GM23248 (cell line): ENCODE results near the gene ICAM1. TPM values are rescaled to one million over a fixed set of nuclear protein-coding genes. Genes with fewer than 3 reads are reported as not detected.

ENCODE experiments used
- DNase-seq: peaks from one replicate; pipeline ENCODE4 v3.0.0-alpha.2; 2015
- H2AFZ ChIP-seq: fragments of 200-600 bp; sonication (generic); 2 replicates; pipeline ENCODE4 v1.6.1; 2016; ENCODE audit warnings: antibody characterized with exemption
- H3F3A ChIP-seq: fragments of 200-600 bp; sonication (generic); 2 replicates; pipeline ENCODE4 v1.6.1; 2016; ENCODE audit warnings: mild to moderate bottlenecking, antibody characterized with exemption, mixed run types; ENCODE audit not compliant: insufficient read depth
- H3K27ac ChIP-seq: fragments of 200-600 bp; sonication (generic); 2 replicates; pipeline ENCODE4 v1.5.1; 2016; ENCODE audit warnings: mild to moderate bottlenecking
- H3K27me3 ChIP-seq: fragments of 200-600 bp; sonication (generic); replicated peaks from 2 replicates; pipeline ENCODE4 v1.6.1; 2016; ENCODE audit warnings: mild to moderate bottlenecking; ENCODE audit not compliant: insufficient read depth
- H3K36me3 ChIP-seq: fragments of 200-600 bp; sonication (generic); 2 replicates; pipeline ENCODE4 v1.6.1; 2016; ENCODE audit warnings: low read depth, mild to moderate bottlenecking
- H3K4me1 ChIP-seq: fragments of 200-600 bp; sonication (generic); 2 replicates; pipeline ENCODE4 v1.6.1; 2016; ENCODE audit warnings: mild to moderate bottlenecking; ENCODE audit not compliant: insufficient read depth
- H3K4me2 ChIP-seq: fragments of 200-600 bp; sonication (generic); one replicate; pipeline ENCODE4 v1.6.1; 2016; ENCODE audit warnings: mild to moderate bottlenecking; ENCODE audit not compliant: unreplicated experiment
- H3K4me3 ChIP-seq: fragments of 200-600 bp; sonication (generic); 2 replicates; pipeline ENCODE4 v1.5.1; 2016; ENCODE audit warnings: mild to moderate bottlenecking
- H3K79me2 ChIP-seq: fragments of 200-600 bp; sonication (generic); 2 replicates; pipeline ENCODE4 v1.6.1; 2016; ENCODE audit warnings: mild to moderate bottlenecking; ENCODE audit not compliant: insufficient read depth
- H3K9ac ChIP-seq: fragments of 200-600 bp; sonication (generic); 2 replicates; pipeline ENCODE4 v1.6.1; 2016; ENCODE audit warnings: mild to moderate bottlenecking
- H3K9me2 ChIP-seq: fragments of 200-600 bp; sonication (generic); 2 replicates; pipeline ENCODE4 v1.6.1; 2016; ENCODE audit warnings: mixed run types, mild to moderate bottlenecking, moderate library complexity; ENCODE audit not compliant: insufficient read depth
- H3K9me3 ChIP-seq: fragments of 200-600 bp; sonication (generic); one replicate; pipeline ENCODE4 v1.6.1; 2017; ENCODE audit warnings: low read depth
- H4K20me1 ChIP-seq: fragments of 200-600 bp; sonication (generic); 2 replicates; pipeline ENCODE4 v1.6.0; 2016; ENCODE audit not compliant: insufficient read depth
- EZH2 ChIP-seq: fragments of 200-600 bp; sonication (generic); IDR thresholded peaks from 2 replicates; pipeline ENCODE4 v1.6.1; 2018; ENCODE audit warnings: antibody characterized with exemption, mild to moderate bottlenecking; ENCODE audit not compliant: insufficient read depth, poor library complexity, severe bottlenecking
- EZH2phosphoT487 ChIP-seq: fragments of 200-600 bp; sonication (generic); IDR thresholded peaks from 2 replicates; pipeline ENCODE4 v1.6.1; 2018; ENCODE audit warnings: antibody characterized with exemption, moderate library complexity, mild to moderate bottlenecking, low read depth; ENCODE audit not compliant: insufficient read depth
- WGBS, 2 experiments: methylation state at CpG; one replicate each; pipeline ENCODE4 v1.1.6; 2015 to 2017; ENCODE audit warnings: low lambda C conversion rate in 2 of 2, low coverage in 1 of 2; ENCODE audit errors: missing lambda C conversion rate in 2 of 2; 5-methylcytosine and 5-hydroxymethylcytosine counted together
- in situ Hi-C: fragments of 300-500 bp; cut with MboI; formaldehyde crosslinking; loops from 2 replicates; pipeline ENCODE4 v1.15.0; 2020
- polyA plus RNA-seq: library from polyadenylated mRNA; unstranded; fragments of >200 nt; fragmentation: Nextera tagmentation; extraction: Ambion mirVana; gene quantifications from 2 replicates; pipeline ENCODE4 v1.2.1, GENCODE V29; 2016
- total RNA-seq: library from RNA; depleted of rRNA; stranded (reverse); fragments of >200 nt; shearing (Covaris generic); gene quantifications from 2 replicates; pipeline ENCODE4 v1.2.3, GENCODE V29; 2014

The ICAM1 gene
- total and polyA plus RNA-seq, 2 experiments from 2014 or later: 21.6 to 23.6 TPM

GRCh38 chr19:10286803-10287737 lies 16.1 kb downstream of the ICAM1 start, which contains the start of gene ICAM4:
Gene ICAM4, plus strand, starts transcription at chr19:10286955. Its CDS starts 58 bp downstream, at chr19:10287013.
- Histone ChIP-seq H3K4me1 (no peaks in the 10 kb centered on the region; the same call in 1 of the 2 replicates), H3K9ac (no peak within 1 kb of the TSS), H3F3A (0 out of 2 replicates have a peak, but pooled peaks cover 9% of the 10 kb centered on the region), H3K4me2 (no peak within 1 kb of the TSS), H3K9me3 (no peaks in the 10 kb centered on the region), H3K27ac (no peak within 1 kb of the TSS), H3K79me2 (no peaks in the 10 kb centered on the region), H2AFZ (peak within 1 kb of the TSS; percentile 43), H3K9me2 (no peaks in the 10 kb centered on the region), H3K4me3 (no peak within 1 kb of the TSS), H3K36me3 (no peaks in the 10 kb centered on the region; the same call in 1 of the 2 replicates), H4K20me1 (no peaks in the 10 kb centered on the region), H3K27me3 (no peaks in the 10 kb centered on the region)
- 18% methylated on average over 47 to 54 of the region's 59 CpGs for WGBS, 2 experiments
- TF ChIP-seq EZH2 (no peak), EZH2phosphoT487 (no peak)
- DNase-seq: peak; percentile 35
- in situ Hi-C loops: no loop called here

DNA sequence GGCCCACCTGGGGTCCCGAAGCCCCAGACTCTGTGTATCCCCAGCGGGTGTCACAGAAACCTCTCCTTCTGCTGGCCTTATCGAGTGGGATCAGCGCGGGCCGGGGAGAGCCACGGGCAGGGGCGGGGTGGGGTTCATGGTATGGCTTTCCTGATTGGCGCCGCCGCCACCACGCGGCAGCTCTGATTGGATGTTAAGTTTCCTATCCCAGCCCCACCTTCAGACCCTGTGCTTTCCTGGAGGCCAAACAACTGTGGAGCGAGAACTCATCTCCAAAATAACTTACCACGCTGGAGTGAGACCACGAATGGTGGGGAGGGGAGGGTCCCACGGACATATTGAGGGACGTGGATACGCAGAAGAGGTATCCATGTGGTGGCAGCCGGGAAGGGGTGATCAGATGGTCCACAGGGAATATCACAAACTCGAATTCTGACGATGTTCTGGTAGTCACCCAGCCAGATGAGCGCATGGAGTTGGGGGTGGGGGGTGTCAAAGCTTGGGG lies 17.8 kb downstream of the ICAM1 start:
- Histone ChIP-seq H3F3A (0 out of 2 replicates have a peak, but pooled peaks cover 9% of the 10 kb centered on the region), H3K4me1 (no peaks in the 10 kb centered on the region; the same call in 1 of the 2 replicates), H2AFZ (peak overlapping the region; percentile 76), H3K9me2 (no peaks in the 10 kb centered on the region), H3K27me3 (no peaks in the 10 kb centered on the region), H3K36me3 (no peaks in the 10 kb centered on the region; the same call in 1 of the 2 replicates), H3K9ac (peak overlapping the region; percentile 70), H3K4me2 (peak overlapping the region; percentile 80), H4K20me1 (no peaks in the 10 kb centered on the region), H3K79me2 (no peaks in the 10 kb centered on the region), H3K4me3 (peak overlapping the region; percentile 72), H3K9me3 (no peaks in the 10 kb centered on the region), H3K27ac (peak overlapping the region; percentile 68)
- 4 to 5% methylated on average over 19 to 23 of the region's 23 CpGs for WGBS, 2 experiments
- no peak for TF ChIP-seq EZH2phosphoT487
- TF ChIP-seq EZH2: no peak
- DNase-seq: peak; percentile 80
- in situ Hi-C loops: no loop called here

- H4K20me1 ChIP-seq: no peaks in the 10 kb centered on the region
- DNase-seq: peak; percentile 93
- H3K9me2 ChIP-seq: no peaks in the 10 kb centered on the region
- peak overlapping the region; percentile 80 for H3K4me2 ChIP-seq
- peak overlapping the region; percentile 76 for H2AFZ ChIP-seq
- 0 out of 2 replicates have a peak, but pooled peaks cover 9% of the 10 kb centered on the region for H3F3A ChIP-seq
- H3K9me3 ChIP-seq: no peaks in the 10 kb centered on the region
- H3K4me1 ChIP-seq: no peaks in the 10 kb centered on the region; the same call in 1 of the 2 replicates
- WGBS, 2 experiments: 2% methylated on average over 40 to 49 of the region's 50 CpGs
- no peaks in the 10 kb centered on the region for H3K79me2 ChIP-seq
- in situ Hi-C loops: no loop called here
- H3K9ac ChIP-seq: peak overlapping the region; percentile 70
- TF ChIP-seq EZH2phosphoT487: no peak
- TF ChIP-seq EZH2: no peak
- H3K4me3 ChIP-seq: peak overlapping the region; percentile 72
- H3K36me3 ChIP-seq: no peaks in the 10 kb centered on the region; the same call in 1 of the 2 replicates
- H3K27me3 ChIP-seq: no peaks in the 10 kb centered on the region
- peak overlapping the region; percentile 68 for H3K27ac ChIP-seq
Measured at GRCh38 chr19:10289167-10289835, 18.4 kb downstream of the ICAM1 start.

DNA sequence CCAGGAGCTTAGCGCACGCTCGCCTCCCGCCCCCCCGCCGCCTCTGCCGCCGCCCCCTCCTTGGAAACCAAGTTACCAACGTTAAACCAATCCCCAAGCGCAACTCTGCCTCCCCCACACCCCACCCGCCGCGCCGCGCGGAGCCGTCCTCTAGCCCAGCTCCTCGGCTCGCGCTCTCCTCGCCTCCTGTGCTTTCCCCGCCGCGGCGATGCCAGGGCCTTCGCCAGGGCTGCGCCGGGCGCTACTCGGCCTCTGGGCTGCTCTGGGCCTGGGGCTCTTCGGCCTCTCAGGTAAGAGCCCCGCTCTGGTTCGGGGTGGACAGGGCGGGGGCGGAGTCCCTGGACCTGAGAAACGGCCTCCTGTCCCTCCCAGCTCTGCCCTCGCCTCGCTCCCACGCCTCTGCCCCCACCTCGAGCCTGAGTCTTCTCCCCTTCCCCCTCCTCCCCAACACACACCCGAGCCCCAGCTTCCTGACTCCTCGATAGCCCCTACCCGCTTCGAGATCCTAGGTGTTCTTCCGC lies 19.0 kb downstream of the ICAM1 start, which contains the start of gene ICAM5:
TSS of gene ICAM5 (plus strand) at position 117 of the 521 bp plus-strand sequence. CDS start at position 209, 92 bp downstream.
- no peaks in the 10 kb centered on the region; the same call in 1 of the 2 replicates for H3K36me3 ChIP-seq
- no peaks in the 10 kb centered on the region for H4K20me1 ChIP-seq
- no peaks in the 10 kb centered on the region; the same call in 1 of the 2 replicates for H3K4me1 ChIP-seq
- H3F3A ChIP-seq: 0 out of 2 replicates have a peak, but pooled peaks cover 9% of the 10 kb centered on the region
- no peaks in the 10 kb centered on the region for H3K9me3 ChIP-seq
- peak within 1 kb of the TSS; percentile 76 for H2AFZ ChIP-seq
- peak within 1 kb of the TSS; percentile 72 for H3K4me3 ChIP-seq
- H3K9ac ChIP-seq: peak within 1 kb of the TSS; percentile 70
- H3K79me2 ChIP-seq: no peaks in the 10 kb centered on the region
- H3K27me3 ChIP-seq: no peaks in the 10 kb centered on the region
- TF ChIP-seq EZH2phosphoT487 (no peak), EZH2 (no peak)
- peak within 1 kb of the TSS; percentile 68 for H3K27ac ChIP-seq
- in situ Hi-C loops: no loop called here
- no peaks in the 10 kb centered on the region for H3K9me2 ChIP-seq
- DNase-seq: peak; percentile 74
- peak within 1 kb of the TSS; percentile 80 for H3K4me2 ChIP-seq
- WGBS, 2 experiments: 1 to 4% methylated on average over 17 to 42 of the region's 45 CpGs
